Panc1 (cell line): ENCODE data around the gene CFAP69.

ENCODE experiments used
- CTCF ChIP-seq: fragments of 450-650 bp; IDR thresholded peaks from 2 replicates; pipeline ENCODE4 v1.5.1; 2017; ENCODE audit warnings: mild to moderate bottlenecking
- POLR2AphosphoS5 ChIP-seq: IDR thresholded peaks from 2 replicates; pipeline ENCODE4 v1.6.1; 2012; ENCODE audit warnings: mild to moderate bottlenecking, low read depth, low read length, moderate library complexity
- SIN3A ChIP-seq: IDR thresholded peaks from 2 replicates; pipeline ENCODE4 v1.6.1; 2012; ENCODE audit warnings: low read depth, mild to moderate bottlenecking, low read length, moderate library complexity, borderline replicate concordance; ENCODE audit not compliant: insufficient read depth
- TF ChIP-seq, protein P1 (sequence below), 2 experiments: IDR thresholded peaks; 2 replicates each; pipeline ENCODE4 v1.6.1; 2011 to 2012; ENCODE audit warnings: low read depth in 2 of 2, control low read depth in 1 of 2, low read length in 1 of 2, mild to moderate bottlenecking in 1 of 2, moderate library complexity in 1 of 2; ENCODE audit not compliant: insufficient read depth in 1 of 2

DNA sequence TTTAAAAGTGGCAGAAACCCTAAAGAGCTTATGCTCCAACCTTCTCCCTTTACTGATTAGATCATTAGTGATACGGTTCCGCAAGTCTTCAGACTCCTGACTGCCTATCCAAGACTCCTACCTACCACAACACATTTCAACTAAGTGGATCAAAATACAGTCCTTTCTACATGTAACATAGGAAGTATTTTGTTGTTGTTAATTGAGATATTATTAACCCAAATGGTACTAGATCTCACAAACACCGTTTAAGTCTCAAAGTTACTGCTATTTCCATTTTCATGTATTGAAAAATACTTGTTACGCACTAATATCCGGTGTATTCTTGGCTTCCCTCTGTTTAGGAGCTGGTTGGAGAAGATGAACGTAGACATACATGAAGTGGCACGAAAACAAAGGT lies 75.0 kb downstream of the CFAP69 start:
- TF ChIP-seq SIN3A (no peak), CTCF (no peak), POLR2AphosphoS5 (no peak)
- TF ChIP-seq, protein P1, sequence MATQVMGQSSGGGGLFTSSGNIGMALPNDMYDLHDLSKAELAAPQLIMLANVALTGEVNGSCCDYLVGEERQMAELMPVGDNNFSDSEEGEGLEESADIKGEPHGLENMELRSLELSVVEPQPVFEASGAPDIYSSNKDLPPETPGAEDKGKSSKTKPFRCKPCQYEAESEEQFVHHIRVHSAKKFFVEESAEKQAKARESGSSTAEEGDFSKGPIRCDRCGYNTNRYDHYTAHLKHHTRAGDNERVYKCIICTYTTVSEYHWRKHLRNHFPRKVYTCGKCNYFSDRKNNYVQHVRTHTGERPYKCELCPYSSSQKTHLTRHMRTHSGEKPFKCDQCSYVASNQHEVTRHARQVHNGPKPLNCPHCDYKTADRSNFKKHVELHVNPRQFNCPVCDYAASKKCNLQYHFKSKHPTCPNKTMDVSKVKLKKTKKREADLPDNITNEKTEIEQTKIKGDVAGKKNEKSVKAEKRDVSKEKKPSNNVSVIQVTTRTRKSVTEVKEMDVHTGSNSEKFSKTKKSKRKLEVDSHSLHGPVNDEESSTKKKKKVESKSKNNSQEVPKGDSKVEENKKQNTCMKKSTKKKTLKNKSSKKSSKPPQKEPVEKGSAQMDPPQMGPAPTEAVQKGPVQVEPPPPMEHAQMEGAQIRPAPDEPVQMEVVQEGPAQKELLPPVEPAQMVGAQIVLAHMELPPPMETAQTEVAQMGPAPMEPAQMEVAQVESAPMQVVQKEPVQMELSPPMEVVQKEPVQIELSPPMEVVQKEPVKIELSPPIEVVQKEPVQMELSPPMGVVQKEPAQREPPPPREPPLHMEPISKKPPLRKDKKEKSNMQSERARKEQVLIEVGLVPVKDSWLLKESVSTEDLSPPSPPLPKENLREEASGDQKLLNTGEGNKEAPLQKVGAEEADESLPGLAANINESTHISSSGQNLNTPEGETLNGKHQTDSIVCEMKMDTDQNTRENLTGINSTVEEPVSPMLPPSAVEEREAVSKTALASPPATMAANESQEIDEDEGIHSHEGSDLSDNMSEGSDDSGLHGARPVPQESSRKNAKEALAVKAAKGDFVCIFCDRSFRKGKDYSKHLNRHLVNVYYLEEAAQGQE (IDR thresholded peaks at IDR 0.05; ENCODE audit: insufficient read depth in 1 of 2, low read depth in 2 of 2, low read length in 1 of 2): no peak
